Anterior cingulate cortex (tissue), 58 donors: ENCODE measurements around the gene RNF212.

Experiments
- DNase-seq, 58 donors: peaks; one replicate each; lab custom pipeline; 2025; lab: John Stamatoyannopoulos, UW

RNF212 gene

GRCh38 chr4:1024882-1025545 lies 88.3 kb downstream of the RNF212 start:
- no peak for DNase-seq

DNA sequence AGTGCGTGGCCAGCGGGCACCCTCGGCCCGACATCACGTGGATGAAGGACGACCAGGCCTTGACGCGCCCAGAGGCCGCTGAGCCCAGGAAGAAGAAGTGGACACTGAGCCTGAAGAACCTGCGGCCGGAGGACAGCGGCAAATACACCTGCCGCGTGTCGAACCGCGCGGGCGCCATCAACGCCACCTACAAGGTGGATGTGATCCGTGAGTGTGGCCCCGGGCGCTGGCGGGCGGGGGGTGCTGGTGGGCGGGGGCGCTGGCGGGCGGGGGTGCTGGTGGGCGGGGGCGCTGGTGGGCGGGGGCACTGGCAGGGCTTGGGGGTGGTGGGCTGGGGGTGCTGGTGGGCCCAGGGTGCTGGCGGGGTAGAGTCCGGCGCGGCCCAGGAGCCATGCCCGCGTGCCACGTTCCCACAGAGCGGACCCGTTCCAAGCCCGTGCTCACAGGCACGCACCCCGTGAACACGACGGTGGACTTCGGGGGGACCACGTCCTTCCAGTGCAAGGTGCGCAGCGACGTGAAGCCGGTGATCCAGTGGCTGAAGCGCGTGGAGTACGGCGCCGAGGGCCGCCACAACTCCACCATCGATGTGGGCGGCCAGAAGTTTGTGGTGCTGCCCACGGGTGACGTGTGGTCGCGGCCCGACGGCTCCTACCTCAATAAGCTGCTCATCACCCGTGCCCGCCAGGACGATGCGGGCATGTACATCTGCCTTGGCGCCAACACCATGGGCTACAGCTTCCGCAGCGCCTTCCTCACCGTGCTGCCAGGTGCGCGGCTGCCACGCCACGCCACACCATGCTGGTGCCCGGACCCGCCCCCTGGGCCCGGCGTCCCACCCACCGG lies 89.2 kb downstream of the RNF212 start:
- DNase-seq: no peak

DNA sequence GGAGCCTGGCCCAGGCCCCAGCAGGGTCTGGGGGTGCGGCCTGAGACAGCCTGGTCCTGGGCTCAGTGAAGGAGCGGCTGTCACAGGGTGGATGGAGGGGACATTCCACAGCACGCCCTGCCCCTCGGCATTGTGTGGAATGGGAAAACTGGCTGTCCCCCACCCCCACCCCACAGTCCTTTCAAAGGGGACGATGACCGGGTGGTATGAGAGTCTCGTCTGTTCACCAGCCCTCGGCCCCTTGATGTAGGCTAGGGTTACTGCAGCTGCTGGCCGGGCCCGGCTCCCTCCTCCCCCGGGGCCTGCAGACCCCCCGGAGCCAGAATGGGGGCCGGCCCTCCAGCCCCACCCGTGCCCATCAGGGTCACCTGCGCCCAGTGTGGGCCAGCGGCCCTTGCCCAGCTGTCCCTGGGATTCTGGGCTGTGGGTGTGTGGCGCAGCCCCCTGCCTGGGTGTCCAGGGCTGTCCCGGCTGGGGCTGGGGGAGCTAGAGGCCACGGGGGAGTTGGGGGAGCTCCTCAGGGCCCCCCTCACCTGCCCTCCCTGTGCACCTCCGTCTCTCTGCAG lies 90.2 kb downstream of the RNF212 start:
- DNase-seq: no peak

DNA sequence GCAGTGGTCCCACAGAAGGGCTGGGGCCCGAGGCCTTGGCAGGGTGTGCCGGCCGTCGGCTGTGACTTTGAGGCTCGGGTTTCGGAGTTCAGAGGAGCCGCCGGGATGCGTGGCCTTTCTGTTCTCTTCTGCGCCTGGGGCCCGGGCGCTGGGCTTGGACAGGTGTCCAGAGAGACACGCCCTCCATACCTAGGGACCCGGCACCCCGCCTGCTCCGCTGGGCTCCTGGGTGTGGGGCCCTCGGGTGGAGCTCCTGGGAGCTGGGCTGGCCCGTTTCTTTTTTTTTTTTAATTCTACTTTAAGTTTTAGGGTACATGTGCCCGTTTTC lies 90.7 kb downstream of the RNF212 start:
- no peak for DNase-seq

GRCh38 chr4:1022051-1022738 lies 91.2 kb downstream of the RNF212 start:
- no peak for DNase-seq
